Colonic mucosa (tissue), 4 donors: ENCODE results near the gene VPS13C. TPM values are rescaled to one million over a fixed set of nuclear protein-coding genes. Genes with fewer than 3 reads are reported as not detected.

Source experiments
- DNase-seq: peaks from one replicate; pipeline ENCODE4 v3.0.0-alpha.2; 2020
- H3K27ac ChIP-seq: fragments of 200-600 bp; one replicate; pipeline ENCODE4 v1.8.0; 2021
- H3K27me3 ChIP-seq: fragments of 200-600 bp; one replicate; pipeline ENCODE4 v1.8.0; 2021
- H3K36me3 ChIP-seq: fragments of 200-600 bp; one replicate; pipeline ENCODE4 v1.8.0; 2021
- H3K4me1 ChIP-seq: fragments of 200-600 bp; one replicate; pipeline ENCODE4 v1.8.0; 2021; ENCODE audit warnings: mild to moderate bottlenecking
- H3K4me3 ChIP-seq: fragments of 200-600 bp; one replicate; pipeline ENCODE4 v1.8.0; 2021
- H3K9ac ChIP-seq, 2 donors: one replicate each; pipeline ENCODE4 v1.7.0; 2013; ENCODE audit warnings: control low read depth in 2 of 2, low read depth in 2 of 2, low read length in 2 of 2
- H3K9me3 ChIP-seq: fragments of 200-600 bp; one replicate; pipeline ENCODE4 v1.8.0; 2021
- CTCF ChIP-seq: fragments of 200-600 bp; IDR thresholded peaks from one replicate; pipeline ENCODE4 v1.8.0; 2022; ENCODE audit warnings: antibody characterized with exemption, mild to moderate bottlenecking
- intact Hi-C: fragments of 100-400 bp; cut with DNase I; formaldehyde crosslinking; loops from one replicate; pipeline ENCODE4 v1.14.1; 2022
- total RNA-seq, 2 donors: library from RNA; stranded (reverse); fragmentation: NEBNext Ultra II Directional in 1 of 2; extraction: Animal tissue kit (Norgen Biotek cat#: 25700) in 1 of 2; gene quantifications; one replicate each; pipeline ENCODE4 v1.2.1, GENCODE V29; 2021
- donor health status: healthy.
- donor health status: DM: no; HTN: no; CAD: no.
- donor health status: DM: no; HTN: no; CAD: no.

The VPS13C gene
- total RNA-seq, 2 donors from 2014 or later: 33.9 to 56.5 TPM

DNA sequence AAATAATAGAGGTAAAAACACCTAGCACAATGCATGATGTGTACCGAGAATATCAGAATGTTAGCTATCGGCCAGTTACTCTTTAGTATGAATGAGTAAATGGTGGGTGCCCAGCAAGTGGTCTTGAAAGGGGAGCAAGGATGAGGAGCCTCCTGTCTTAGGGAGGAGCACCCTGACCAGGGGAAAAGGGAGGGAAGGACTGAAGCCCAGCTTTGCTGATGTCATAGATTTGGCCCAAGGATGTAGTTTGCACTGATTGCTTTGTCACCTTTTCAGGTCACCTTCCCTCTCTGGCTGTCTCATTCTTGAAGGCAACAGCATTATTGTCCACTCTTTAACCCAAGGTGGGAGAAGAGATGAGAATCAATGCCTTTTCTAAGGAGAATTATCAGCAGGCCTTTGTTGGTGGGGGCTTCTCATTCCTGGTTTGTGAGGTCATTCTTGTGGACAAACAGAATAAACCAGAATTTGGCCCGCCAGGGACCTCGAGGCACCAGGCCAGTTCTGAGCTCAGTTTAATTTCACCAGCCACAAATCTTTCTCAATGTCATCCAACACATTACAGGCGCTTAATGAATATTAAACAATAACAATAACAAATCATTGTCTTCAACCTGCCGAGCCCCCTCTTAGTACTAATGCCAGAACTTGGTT lies 231.3 kb downstream of the VPS13C start:
- H3K4me1 ChIP-seq: no peaks in the 10 kb centered on the region
- H3K36me3 ChIP-seq: no peaks in the 10 kb centered on the region
- TF ChIP-seq CTCF: no peak
- no peak overlapping the region for H3K9ac ChIP-seq
- no peaks in the 10 kb centered on the region for H3K27me3 ChIP-seq
- no peak for DNase-seq
- intact Hi-C loops: no loop called here
- no peak overlapping the region for H3K4me3 ChIP-seq
- H3K27ac ChIP-seq: no peak overlapping the region
- no peaks in the 10 kb centered on the region for H3K9me3 ChIP-seq

DNA sequence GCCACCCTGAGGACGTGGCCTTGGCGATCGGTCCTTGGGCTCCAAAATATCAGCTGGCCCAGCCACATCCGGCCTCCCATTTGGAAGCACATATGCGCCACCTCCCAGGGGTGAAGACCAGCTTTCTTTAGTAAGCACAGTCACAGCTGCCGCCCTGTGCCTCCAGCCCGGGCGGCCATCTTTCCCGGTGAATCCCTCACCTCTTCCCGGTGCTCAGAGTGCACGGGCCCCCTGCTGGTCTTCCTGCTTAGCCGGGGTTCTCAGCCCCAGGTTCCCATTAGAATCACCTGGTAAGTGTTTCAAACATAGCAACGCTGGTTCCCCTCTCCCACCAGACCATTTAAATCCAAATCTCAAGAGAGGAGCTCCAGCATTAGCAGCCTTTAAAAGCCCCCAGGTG lies 232.2 kb downstream of the VPS13C start:
- Histone ChIP-seq H3K27me3 (no peaks in the 10 kb centered on the region), H3K27ac (no peak overlapping the region), H3K9me3 (no peaks in the 10 kb centered on the region), H3K4me3 (no peak overlapping the region), H3K36me3 (no peaks in the 10 kb centered on the region), H3K9ac (no peak overlapping the region), H3K4me1 (no peaks in the 10 kb centered on the region)
- DNase-seq: no peak
- intact Hi-C loops: no loop called here
- no peak for TF ChIP-seq CTCF

DNA sequence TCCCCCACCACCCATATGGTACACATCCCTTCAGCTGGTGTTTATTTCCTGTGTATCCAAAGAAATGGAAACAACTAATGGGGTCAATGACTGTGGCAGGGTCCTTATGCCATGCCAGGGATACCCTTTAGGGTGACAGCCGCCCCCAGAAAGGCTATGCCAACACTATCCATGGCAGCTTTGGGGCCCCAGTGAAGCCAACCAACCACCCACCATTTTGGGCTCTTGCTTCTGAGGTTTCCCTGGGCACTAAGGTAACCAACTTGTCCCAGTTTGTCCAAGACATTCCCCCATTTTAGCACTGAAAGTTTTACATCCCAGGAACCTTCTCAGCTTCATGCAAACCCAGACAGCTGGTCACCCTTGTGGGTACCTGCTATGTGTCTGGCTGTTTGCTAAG lies 233.1 kb downstream of the VPS13C start:
- no peaks in the 10 kb centered on the region for H3K36me3 ChIP-seq
- no peak for TF ChIP-seq CTCF
- DNase-seq: no peak
- no peaks in the 10 kb centered on the region for H3K27me3 ChIP-seq
- intact Hi-C loops: no loop called here
- H3K27ac ChIP-seq: no peak overlapping the region
- H3K9me3 ChIP-seq: no peaks in the 10 kb centered on the region
- H3K9ac ChIP-seq: no peak overlapping the region
- H3K4me1 ChIP-seq: no peaks in the 10 kb centered on the region
- no peak overlapping the region for H3K4me3 ChIP-seq

DNA sequence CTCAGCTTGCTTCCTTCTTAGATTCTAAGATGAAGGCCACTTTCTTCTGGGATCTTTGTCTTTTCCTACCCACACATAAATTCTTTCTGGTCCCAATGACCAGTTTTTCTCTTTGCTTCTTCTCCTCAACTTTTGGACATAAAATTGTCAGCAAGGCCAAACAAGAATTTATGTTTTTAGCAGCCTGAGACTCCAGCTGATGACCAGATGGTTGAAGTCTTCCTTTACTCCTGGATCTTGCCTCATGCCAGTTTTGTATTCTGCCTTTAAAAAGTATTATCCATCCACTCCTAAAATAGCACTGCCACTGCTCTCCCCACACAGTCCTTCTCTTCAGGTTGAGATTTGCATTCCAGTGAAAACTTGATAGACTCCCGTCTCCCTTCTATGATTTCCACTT lies 236.0 kb downstream of the VPS13C start:
- DNase-seq: no peak
- H3K27ac ChIP-seq: no peak overlapping the region
- no peaks in the 10 kb centered on the region for H3K9me3 ChIP-seq
- H3K4me1 ChIP-seq: no peaks in the 10 kb centered on the region
- H3K27me3 ChIP-seq: no peaks in the 10 kb centered on the region
- H3K9ac ChIP-seq: no peak overlapping the region
- intact Hi-C loops: no loop called here
- no peak overlapping the region for H3K4me3 ChIP-seq
- TF ChIP-seq CTCF: no peak
- H3K36me3 ChIP-seq: no peaks in the 10 kb centered on the region

DNA sequence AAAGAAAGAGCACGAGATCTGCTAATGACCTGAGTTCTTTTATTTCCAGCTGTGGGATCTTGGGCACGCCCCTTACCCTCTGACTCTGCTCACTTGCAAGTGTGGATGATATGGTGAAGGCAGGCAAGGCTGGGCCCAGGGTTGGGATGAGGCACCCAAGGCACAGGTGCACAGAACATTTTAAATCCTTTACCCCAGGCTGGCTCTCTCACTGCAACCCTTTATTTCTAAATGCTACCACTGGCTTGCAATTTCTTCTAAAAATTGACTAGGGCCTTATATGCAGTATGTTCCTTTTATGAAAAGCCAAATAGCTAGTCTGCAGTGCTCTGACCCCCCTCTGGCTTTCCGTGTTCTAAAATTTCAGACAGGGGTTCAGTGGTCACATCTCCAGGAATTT lies 237.7 kb downstream of the VPS13C start:
- no peak overlapping the region for H3K27ac ChIP-seq
- H3K9me3 ChIP-seq: no peaks in the 10 kb centered on the region
- H3K4me3 ChIP-seq: no peak overlapping the region
- TF ChIP-seq CTCF: no peak
- intact Hi-C loops: no loop called here
- H3K9ac ChIP-seq: no peak overlapping the region
- H3K36me3 ChIP-seq: no peaks in the 10 kb centered on the region
- no peaks in the 10 kb centered on the region for H3K4me1 ChIP-seq
- no peak for DNase-seq
- no peaks in the 10 kb centered on the region for H3K27me3 ChIP-seq
